Esophagus squamous epithelium (tissue), 5 donors: ENCODE data around the gene NFE2. TPM values are rescaled to one million over a fixed set of nuclear protein-coding genes. Genes with fewer than 3 reads are reported as not detected.
"Not testable (repeated sequence)": the region's sequence is repeated elsewhere in the genome, so short reads cannot be mapped to it uniquely, and the experiment has no call there.

Source experiments
- DNase-seq: peaks from one replicate; lab custom pipeline; 2025; lab: John Stamatoyannopoulos, UW
- H3K27ac ChIP-seq, 4 donors: fragments of 200-600 bp; sonication (generic); one replicate each; pipeline ENCODE4 v1.5.1; 2016 to 2019; ENCODE audit warnings: mild to moderate bottlenecking in 1 of 4
- H3K27me3 ChIP-seq, 4 donors: fragments of 200-600 bp; sonication (generic); 1 replicate in 3 of 4; 2 replicates in 1 of 4; pipeline versions ENCODE4 v1.5.1 to v1.6.0; 2017 to 2021; ENCODE audit warnings: antibody characterized with exemption in 1 of 4
- H3K36me3 ChIP-seq, 3 donors: fragments of 200-600 bp; sonication (generic); one replicate each; pipeline ENCODE4 v1.5.1; 2016 to 2019
- H3K4me1 ChIP-seq, 3 donors: fragments of 200-600 bp; sonication (generic); one replicate each; pipeline ENCODE4 v1.5.1; 2017 to 2019
- H3K4me3 ChIP-seq, 4 donors: fragments of 200-600 bp; sonication (generic); 1 replicate in 3 of 4; 2 replicates in 1 of 4; pipeline ENCODE4 v1.5.1; 2016 to 2019; ENCODE audit warnings: mild to moderate bottlenecking in 2 of 4, moderate library complexity in 1 of 4
- H3K9me3 ChIP-seq, 3 donors: fragments of 200-600 bp; sonication (generic); one replicate each; pipeline ENCODE4 v1.5.1; 2016 to 2019
- CTCF ChIP-seq, 6 experiments: fragments of 450-650 bp in 4 of 6; fragments of 200-600 bp in 2 of 6; sonication (generic) in 2 of 6; IDR thresholded peaks; one replicate each; pipeline ENCODE4 v1.5.1; 2016 to 2019; ENCODE audit warnings: antibody characterized with exemption in 6 of 6, mild to moderate bottlenecking in 4 of 6, moderate library complexity in 4 of 6
- POLR2A ChIP-seq, 4 donors: fragments of 450-650 bp; IDR thresholded peaks; one replicate each; pipeline ENCODE4 v1.6.1; 2017; ENCODE audit warnings: antibody characterized with exemption in 4 of 4, mild to moderate bottlenecking in 4 of 4, moderate library complexity in 3 of 4
- WGBS, 2 donors: methylation state at CpG; one replicate each; pipeline ENCODE4 v1.1.5; 2018; 5-methylcytosine and 5-hydroxymethylcytosine counted together
- intact Hi-C: fragments of 100-400 bp; cut with DNase I; formaldehyde crosslinking; loops from one replicate; pipeline ENCODE4 v1.15.0; 2022
- total RNA-seq, 4 donors: library from RNA; depleted of rRNA; stranded (reverse); fragments of >200 nt; gene quantifications; one replicate each; pipeline ENCODE4 v1.1.0, GENCODE V29; 2016
- donor health status: DM: yes; HTN: yes; CAD: no.

NFE2 gene
- total RNA-seq, 4 donors from 2014 or later = 0.15 to 0.44 (median 0.38) TPM; not detected in 1

- intact Hi-C loops = no loop called here
- peak overlapping the region in 2 of 4 donors; percentile 24 to 25 for H3K4me3 ChIP-seq
- H3K4me1 ChIP-seq = peaks cover 20 to 79% (median 51%) of the 10 kb centered on the region in 3 donors
- peaks cover 26 to 77% (median 33%) of the 10 kb centered on the region in 3 donors for H3K36me3 ChIP-seq
- 40 to 47% methylated on average over 12 of the region's 12 CpGs for WGBS, 2 donors
- H3K27ac ChIP-seq = peak overlapping the region in 2 of 4 donors; percentile 61 to 65
- DNase-seq = no peak
- H3K9me3 ChIP-seq = no peaks in the 10 kb centered on the region
- TF ChIP-seq POLR2A (IDR thresholded peaks at IDR 0.05) = no peak
- TF ChIP-seq CTCF (IDR thresholded peaks at IDR 0.05) = no peak
- H3K27me3 ChIP-seq = no peaks in the 10 kb centered on the region
These were observed 14.5 kb downstream of the NFE2 start for GRCh38 chr12:54286042-54287030.

- Histone ChIP-seq H3K4me1 (peaks cover 22 to 81% (median 51%) of the 10 kb centered on the region in 3 donors), H3K27me3 (no peaks in the 10 kb centered on the region), H3K4me3 (peak overlapping the region in 2 of 4 donors; percentile 25 to 84), H3K9me3 (no peaks in the 10 kb centered on the region), H3K27ac (peak overlapping the region in 3 of 4 donors; percentile 11 to 65 (median 61)), H3K36me3 (peaks cover 26 to 81% (median 33%) of the 10 kb centered on the region in 3 donors)
- 38 to 49% methylated on average over 5 of the region's 5 CpGs for WGBS, 2 donors
- no peak for TF ChIP-seq POLR2A (IDR thresholded peaks at IDR 0.05)
- peak in 3 of 6 experiments; percentile 15 to 26 (median 20) for TF ChIP-seq CTCF (IDR thresholded peaks at IDR 0.05)
- intact Hi-C loops = no loop called here
- no peak for DNase-seq
These were observed 15.4 kb downstream of the NFE2 start for GRCh38 chr12:54285150-54286041.

GRCh38 chr12:54284070-54284780 lies 16.6 kb downstream of the NFE2 start:
- H3K27me3 ChIP-seq, intact Hi-C loops, DNase-seq, H3K9me3 ChIP-seq: not testable (repeated sequence)
- H3K36me3 ChIP-seq = peaks cover 26 to 81% (median 33%) of the 10 kb centered on the region in 3 donors
- peaks cover 22 to 83% (median 51%) of the 10 kb centered on the region in 3 donors for H3K4me1 ChIP-seq
- H3K4me3 ChIP-seq = peak overlapping the region in 3 of 4 donors; percentile 84 to 93 (median 85)
- H3K27ac ChIP-seq = peak overlapping the region in 3 of 4 donors; percentile 8 to 96 (median 94)
- 13 to 28% methylated on average over 1 of the region's 2 CpGs for WGBS, 2 donors

GRCh38 chr12:54282949-54283593 lies 17.7 kb downstream of the NFE2 start:
- WGBS, 2 donors = 20 to 36% methylated on average over 11 of the region's 11 CpGs
- Histone ChIP-seq H3K4me3 (peak overlapping the region; percentile 51 to 93 (median 84)), H3K36me3 (peaks cover 26 to 71% (median 33%) of the 10 kb centered on the region in 3 donors), H3K27me3 (no peaks in the 10 kb centered on the region), H3K4me1 (peaks cover 28 to 83% (median 52%) of the 10 kb centered on the region in 3 donors), H3K9me3 (no peaks in the 10 kb centered on the region), H3K27ac (peak overlapping the region in 3 of 4 donors; percentile 24 to 96 (median 94))
- intact Hi-C loops = no loop called here
- TF ChIP-seq POLR2A (IDR thresholded peaks at IDR 0.05) (no peak), CTCF (IDR thresholded peaks at IDR 0.05) (no peak)
- no peak for DNase-seq

- H3K9me3 ChIP-seq, DNase-seq, H3K27me3 ChIP-seq, intact Hi-C loops: not testable (repeated sequence)
- peak overlapping the region; percentile 88 to 98 (median 95) for H3K27ac ChIP-seq
- peak overlapping the region; percentile 51 to 93 (median 84) for H3K4me3 ChIP-seq
- WGBS, 2 donors = 3 to 8% methylated on average over 4 of the region's 4 CpGs
- peaks cover 18 to 58% (median 24%) of the 10 kb centered on the region in 3 donors for H3K36me3 ChIP-seq
- H3K4me1 ChIP-seq = peaks cover 34 to 83% (median 51%) of the 10 kb centered on the region in 3 donors
These were observed 19.1 kb downstream of the NFE2 start for GRCh38 chr12:54281694-54282093.

GRCh38 chr12:54281261-54281638 lies 19.6 kb downstream of the NFE2 start:
- Histone ChIP-seq H3K4me3 (peak overlapping the region; percentile 51 to 93 (median 84)), H3K4me1 (peaks cover 34 to 81% (median 47%) of the 10 kb centered on the region in 3 donors), H3K36me3 (peaks cover 18 to 53% (median 23%) of the 10 kb centered on the region in 3 donors), H3K27ac (peak overlapping the region; percentile 88 to 98 (median 95))
- DNase-seq, intact Hi-C loops, H3K27me3 ChIP-seq, H3K9me3 ChIP-seq: not testable (repeated sequence)
- 0% methylated on average over 6 to 10 of the region's 10 CpGs for WGBS, 2 donors
